ENCODE data around the gene BRI3.

The BRI3 gene

DNA sequence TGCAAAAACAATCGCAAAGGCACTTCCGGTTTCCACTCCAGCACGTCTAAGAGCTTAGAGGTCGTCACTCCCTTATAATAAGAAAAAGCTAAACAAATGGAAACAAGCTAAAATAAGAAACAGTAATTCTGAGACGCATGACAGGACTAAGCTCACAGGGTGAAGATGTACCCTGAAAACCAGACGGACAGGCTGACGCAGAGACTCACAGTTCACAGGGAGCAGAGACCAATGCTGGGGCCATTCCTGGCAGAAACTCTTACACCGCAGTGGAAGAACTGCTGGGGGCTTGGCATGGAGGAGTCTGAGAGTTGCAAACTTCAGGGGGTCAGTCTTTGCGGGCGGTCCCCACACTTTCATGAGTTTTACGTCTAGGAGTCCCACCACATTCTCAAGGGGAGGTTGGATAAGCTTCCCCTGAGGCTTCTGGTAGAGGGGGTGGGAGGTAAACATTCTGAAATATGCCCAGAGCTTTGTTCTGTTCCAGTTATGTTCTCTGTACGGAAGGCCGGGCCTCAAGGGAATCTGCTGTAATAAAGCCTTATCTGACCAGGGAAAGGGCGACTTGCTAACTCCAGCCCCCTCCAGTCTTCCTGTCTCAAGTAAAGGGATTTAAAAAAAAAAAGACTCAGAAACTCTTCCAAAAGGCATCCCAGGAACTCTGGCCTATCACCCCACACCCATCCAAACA is 47.8 kb downstream of the BRI3 start:
- Histone ChIP-seq H3K4me2 (ENCODE audit: low read length) (no peak overlapping the region), H3K9ac (ENCODE audit: low read length) (no peak overlapping the region), H3K36me3 (ENCODE audit: insufficient read depth, low read length) (no peaks in the 10 kb centered on the region)

DNA sequence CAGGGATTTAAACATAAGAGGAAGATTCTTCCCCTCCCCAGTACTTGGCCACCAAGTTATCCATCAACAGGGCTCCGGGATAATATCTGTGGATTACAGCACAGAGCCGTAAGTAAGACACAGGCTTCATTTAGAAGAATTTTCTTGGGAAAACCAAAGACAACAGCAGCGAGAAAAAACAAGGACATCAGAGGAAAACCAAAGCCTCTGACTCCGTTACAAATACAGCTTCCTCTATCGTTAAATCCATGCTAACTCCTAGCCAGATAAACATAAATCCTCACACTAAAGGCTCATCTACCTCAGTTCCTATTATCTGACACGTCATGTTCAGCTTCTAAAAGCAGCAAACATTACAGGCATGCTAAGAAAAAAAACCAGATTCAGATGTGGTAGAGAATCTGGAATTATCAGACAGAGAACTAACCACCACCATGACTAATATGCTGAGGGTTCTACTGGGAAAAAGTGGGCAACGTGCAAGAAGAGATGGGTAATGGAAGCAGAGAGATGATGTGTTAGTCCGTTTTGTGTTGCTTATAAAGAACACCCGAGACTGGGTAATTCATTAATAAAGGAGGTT is 48.4 kb downstream of the BRI3 start:
- Histone ChIP-seq H4K20me1 (ENCODE audit: insufficient read depth, low read length) (no peaks in the 10 kb centered on the region), H3K4me2 (ENCODE audit: low read length) (no peak overlapping the region), H3K27ac (ENCODE audit: low read depth, low read length, poor library complexity, severe bottlenecking) (no peak overlapping the region), H3K9me2 (ENCODE audit: low read depth, low read length) (no peaks in the 10 kb centered on the region), H3F3A (ENCODE audit: insufficient read depth, low read length) (no peaks in the 10 kb centered on the region), H2AFZ (ENCODE audit: low read length) (no peak overlapping the region), H3K9me3 (ENCODE audit: low read length) (no peaks in the 10 kb centered on the region), H3K27me3 (ENCODE audit: insufficient read depth, low read length) (peaks cover 4% of the 10 kb centered on the region; the same call in 1 of the 2 replicates), H3K4me3 (ENCODE audit: low read depth, low read length, poor library complexity, severe bottlenecking) (no peak overlapping the region), H3K9ac (ENCODE audit: low read length) (no peak overlapping the region), H3K36me3 (ENCODE audit: insufficient read depth, low read length) (no peaks in the 10 kb centered on the region), H3K79me2 (ENCODE audit: insufficient read depth, low read length) (no peaks in the 10 kb centered on the region), H3K4me1 (ENCODE audit: insufficient read depth, low read length, severe bottlenecking) (no peaks in the 10 kb centered on the region)
- TF ChIP-seq, protein P1, sequence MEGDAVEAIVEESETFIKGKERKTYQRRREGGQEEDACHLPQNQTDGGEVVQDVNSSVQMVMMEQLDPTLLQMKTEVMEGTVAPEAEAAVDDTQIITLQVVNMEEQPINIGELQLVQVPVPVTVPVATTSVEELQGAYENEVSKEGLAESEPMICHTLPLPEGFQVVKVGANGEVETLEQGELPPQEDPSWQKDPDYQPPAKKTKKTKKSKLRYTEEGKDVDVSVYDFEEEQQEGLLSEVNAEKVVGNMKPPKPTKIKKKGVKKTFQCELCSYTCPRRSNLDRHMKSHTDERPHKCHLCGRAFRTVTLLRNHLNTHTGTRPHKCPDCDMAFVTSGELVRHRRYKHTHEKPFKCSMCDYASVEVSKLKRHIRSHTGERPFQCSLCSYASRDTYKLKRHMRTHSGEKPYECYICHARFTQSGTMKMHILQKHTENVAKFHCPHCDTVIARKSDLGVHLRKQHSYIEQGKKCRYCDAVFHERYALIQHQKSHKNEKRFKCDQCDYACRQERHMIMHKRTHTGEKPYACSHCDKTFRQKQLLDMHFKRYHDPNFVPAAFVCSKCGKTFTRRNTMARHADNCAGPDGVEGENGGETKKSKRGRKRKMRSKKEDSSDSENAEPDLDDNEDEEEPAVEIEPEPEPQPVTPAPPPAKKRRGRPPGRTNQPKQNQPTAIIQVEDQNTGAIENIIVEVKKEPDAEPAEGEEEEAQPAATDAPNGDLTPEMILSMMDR (IDR thresholded peaks at IDR 0.05; ENCODE audit: low read length), result no peak
- no peak for TF ChIP-seq EZH2 (IDR thresholded peaks at IDR 0.05; ENCODE audit: borderline replicate concordance, low read length)

More for the DNA sequence above, 47.8 kb downstream of the BRI3 start:
- H4K20me1 ChIP-seq (ENCODE audit: insufficient read depth, low read length), result no peaks in the 10 kb centered on the region
- H3F3A ChIP-seq (ENCODE audit: insufficient read depth, low read length), result no peaks in the 10 kb centered on the region
- TF ChIP-seq, protein P1 (IDR thresholded peaks at IDR 0.05; ENCODE audit: low read length), result no peak
- TF ChIP-seq EZH2 (IDR thresholded peaks at IDR 0.05; ENCODE audit: borderline replicate concordance, low read length), result no peak
- no peaks in the 10 kb centered on the region for H3K79me2 ChIP-seq (ENCODE audit: insufficient read depth, low read length)
- H3K27me3 ChIP-seq (ENCODE audit: insufficient read depth, low read length), result peaks cover 4% of the 10 kb centered on the region; the same call in 1 of the 2 replicates
- no peaks in the 10 kb centered on the region for H3K9me2 ChIP-seq (ENCODE audit: low read depth, low read length)
- no peaks in the 10 kb centered on the region for H3K9me3 ChIP-seq (ENCODE audit: low read length)
- H3K4me1 ChIP-seq (ENCODE audit: insufficient read depth, low read length, severe bottlenecking), result no peaks in the 10 kb centered on the region
- H3K27ac ChIP-seq (ENCODE audit: low read depth, low read length, poor library complexity, severe bottlenecking), result no peak overlapping the region
- no peak overlapping the region for H2AFZ ChIP-seq (ENCODE audit: low read length)
- H3K4me3 ChIP-seq (ENCODE audit: low read depth, low read length, poor library complexity, severe bottlenecking), result no peak overlapping the region

DNA sequence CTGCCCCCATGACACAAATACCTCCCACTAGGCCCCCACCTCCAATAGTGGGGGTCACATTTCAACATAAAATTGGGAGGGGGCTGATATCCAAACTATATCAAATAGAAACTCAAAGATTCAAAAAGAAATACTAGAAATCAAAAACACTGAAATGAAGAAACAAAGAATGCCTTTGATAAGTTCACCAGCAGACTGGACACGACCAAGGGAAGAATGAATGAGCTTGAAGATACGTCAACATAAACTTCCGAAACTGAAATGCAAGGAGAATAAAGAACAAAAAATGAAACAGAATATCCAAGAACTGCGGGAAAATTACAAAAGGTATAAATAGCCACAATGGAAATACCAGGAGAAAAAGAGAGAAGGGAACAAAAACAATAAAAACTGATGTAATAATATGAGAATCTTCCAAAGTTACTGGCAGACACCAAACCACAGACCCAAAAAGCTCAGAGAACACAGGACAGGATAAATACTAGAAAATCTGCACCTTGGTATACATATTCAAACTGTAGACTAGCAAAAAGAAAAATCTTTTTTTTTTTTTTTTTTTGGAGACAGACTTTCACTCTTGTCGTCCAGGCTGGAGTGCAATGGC is 49.5 kb downstream of the BRI3 start:
- H3K4me2 ChIP-seq (ENCODE audit: low read length), result no peak overlapping the region
- H3K27ac ChIP-seq (ENCODE audit: low read depth, low read length, poor library complexity, severe bottlenecking), result no peak overlapping the region
- no peaks in the 10 kb centered on the region for H4K20me1 ChIP-seq (ENCODE audit: insufficient read depth, low read length)
- H3K79me2 ChIP-seq (ENCODE audit: insufficient read depth, low read length), result no peaks in the 10 kb centered on the region
- H3K9me3 ChIP-seq (ENCODE audit: low read length), result no peaks in the 10 kb centered on the region
- no peaks in the 10 kb centered on the region for H3K36me3 ChIP-seq (ENCODE audit: insufficient read depth, low read length)
- H2AFZ ChIP-seq (ENCODE audit: low read length), result no peak overlapping the region
- no peaks in the 10 kb centered on the region for H3K4me1 ChIP-seq (ENCODE audit: insufficient read depth, low read length, severe bottlenecking)
- no peak for TF ChIP-seq EZH2 (IDR thresholded peaks at IDR 0.05; ENCODE audit: borderline replicate concordance, low read length)
- TF ChIP-seq, protein P1 (IDR thresholded peaks at IDR 0.05; ENCODE audit: low read length), result no peak
- H3K9me2 ChIP-seq (ENCODE audit: low read depth, low read length), result no peaks in the 10 kb centered on the region
- peaks cover under 1% of the 10 kb centered on the region; the same call in 1 of the 2 replicates for H3K27me3 ChIP-seq (ENCODE audit: insufficient read depth, low read length)
- no peaks in the 10 kb centered on the region for H3F3A ChIP-seq (ENCODE audit: insufficient read depth, low read length)
- no peak overlapping the region for H3K4me3 ChIP-seq (ENCODE audit: low read depth, low read length, poor library complexity, severe bottlenecking)
- H3K9ac ChIP-seq (ENCODE audit: low read length), result no peak overlapping the region

Data from OCI-LY1 (cell line).